Activated CD4-positive, alpha-beta T cell treated with anti-CD3 and anti-CD28 coated beads, Interleukin-2, amount 10 ng/mL, durations not matched to agents 24 days and 14 days (primary cell): ENCODE data around the gene SH2B3. TPM values are rescaled to one million over a fixed set of nuclear protein-coding genes. Genes with fewer than 3 reads are reported as not detected.
"Not testable (repeated sequence)": the region's sequence is repeated elsewhere in the genome, so short reads cannot be mapped to it uniquely, and the experiment has no call there.

Experiments used
- DNase-seq: peaks from one replicate; pipeline ENCODE4 v3.0.0; 2022
- H3K27ac Mint-ChIP-seq: one replicate; pipeline ENCODE4 v1.8.0; 2022; ENCODE audit warnings: mild to moderate bottlenecking, mixed read lengths
- H3K27me3 Mint-ChIP-seq: one replicate; pipeline ENCODE4 v1.8.0; 2022; ENCODE audit warnings: mixed read lengths
- H3K36me3 Mint-ChIP-seq: one replicate; pipeline ENCODE4 v1.8.0; 2022; ENCODE audit warnings: low read depth, mild to moderate bottlenecking, mixed read lengths
- H3K4me1 Mint-ChIP-seq: one replicate; pipeline ENCODE4 v1.8.0; 2021; ENCODE audit warnings: mixed read lengths
- H3K4me3 Mint-ChIP-seq: one replicate; pipeline ENCODE4 v1.8.0; 2022; ENCODE audit warnings: mild to moderate bottlenecking, moderate library complexity, mixed read lengths
- H3K9me3 Mint-ChIP-seq: one replicate; pipeline ENCODE4 v1.8.0; 2021; ENCODE audit warnings: mixed read lengths
- intact Hi-C: fragments of 100-400 bp; cut with micrococcal nuclease; formaldehyde crosslinking; loops from one replicate; pipeline ENCODE4 v1.15.1; 2023
- total RNA-seq: library from RNA; stranded (reverse); gene quantifications from 2 replicates; pipeline ENCODE4 v1.2.3, GENCODE V29; 2022

SH2B3 gene
- total RNA-seq, 1 donor from 2014 or later = 44.1 TPM

GRCh38 chr12:111467857-111468241, 62.1 kb downstream of the SH2B3 start:
- no peaks in the 10 kb centered on the region for H3K27me3 Mint-ChIP-seq
- no peaks in the 10 kb centered on the region for H3K9me3 Mint-ChIP-seq
- H3K36me3 Mint-ChIP-seq = peaks cover 19% of the 10 kb centered on the region
- H3K4me1 Mint-ChIP-seq = peaks cover 2% of the 10 kb centered on the region
- no peak overlapping the region for H3K27ac Mint-ChIP-seq
- intact Hi-C loops = no loop called here
- no peak overlapping the region for H3K4me3 Mint-ChIP-seq
- DNase-seq = no peak

GRCh38 chr12:111469401-111469800, 63.7 kb downstream of the SH2B3 start:
- peaks cover 4% of the 10 kb centered on the region for H3K4me1 Mint-ChIP-seq
- H3K36me3 Mint-ChIP-seq = peaks cover 27% of the 10 kb centered on the region
- H3K4me3 Mint-ChIP-seq = no peak overlapping the region
- no peaks in the 10 kb centered on the region for H3K9me3 Mint-ChIP-seq
- no peak overlapping the region for H3K27ac Mint-ChIP-seq
- DNase-seq = no peak
- H3K27me3 Mint-ChIP-seq = no peaks in the 10 kb centered on the region
- intact Hi-C loops = no loop called here

- intact Hi-C loops = no loop called here
- H3K4me1 Mint-ChIP-seq = peaks cover 4% of the 10 kb centered on the region
- no peaks in the 10 kb centered on the region for H3K27me3 Mint-ChIP-seq
- H3K9me3 Mint-ChIP-seq = no peaks in the 10 kb centered on the region
- no peak overlapping the region for H3K4me3 Mint-ChIP-seq
- peaks cover 32% of the 10 kb centered on the region for H3K36me3 Mint-ChIP-seq
- H3K27ac Mint-ChIP-seq = no peak overlapping the region
- no peak for DNase-seq
Observed at GRCh38 chr12:111471236-111471635, 65.5 kb downstream of the SH2B3 start.

- intact Hi-C loops = loop anchor here (1.0 kb wide), 1 partner anchor 85 kb away; no protein-coding TSS in a partner anchor
- H3K27me3 Mint-ChIP-seq = no peaks in the 10 kb centered on the region
- no peak overlapping the region for H3K4me3 Mint-ChIP-seq
- no peaks in the 10 kb centered on the region for H3K9me3 Mint-ChIP-seq
- H3K27ac Mint-ChIP-seq = no peak overlapping the region
- no peaks in the 10 kb centered on the region for H3K4me1 Mint-ChIP-seq
- DNase-seq = no peak
- peaks cover 33% of the 10 kb centered on the region for H3K36me3 Mint-ChIP-seq
Observed at GRCh38 chr12:111482462-111482861, 76.7 kb downstream of the SH2B3 start.

- Mint-ChIP-seq H3K4me1 (no peaks in the 10 kb centered on the region), H3K9me3 (no peaks in the 10 kb centered on the region), H3K36me3 (peaks cover 33% of the 10 kb centered on the region), H3K27ac (no peak overlapping the region), H3K4me3 (no peak overlapping the region), H3K27me3 (no peaks in the 10 kb centered on the region)
- no peak for DNase-seq
- intact Hi-C loops = no loop called here
Observed at GRCh38 chr12:111488271-111488670, 82.5 kb downstream of the SH2B3 start.

GRCh38 chr12:111488798-111489197, 83.1 kb downstream of the SH2B3 start:
- DNase-seq = no peak
- Mint-ChIP-seq H3K27me3 (no peaks in the 10 kb centered on the region), H3K9me3 (no peaks in the 10 kb centered on the region), H3K27ac (no peak overlapping the region), H3K4me3 (no peak overlapping the region), H3K36me3 (peaks cover 30% of the 10 kb centered on the region), H3K4me1 (no peaks in the 10 kb centered on the region)
- intact Hi-C loops = no loop called here

GRCh38 chr12:111492979-111493378, 87.3 kb downstream of the SH2B3 start:
- intact Hi-C loops, H3K9me3 Mint-ChIP-seq, DNase-seq, H3K4me3 Mint-ChIP-seq, H3K27me3 Mint-ChIP-seq, H3K4me1 Mint-ChIP-seq, H3K27ac Mint-ChIP-seq: not testable (repeated sequence)
- peaks cover 33% of the 10 kb centered on the region for H3K36me3 Mint-ChIP-seq

- Mint-ChIP-seq H3K4me3 (no peak overlapping the region), H3K4me1 (no peaks in the 10 kb centered on the region), H3K9me3 (no peaks in the 10 kb centered on the region), H3K36me3 (peaks cover 38% of the 10 kb centered on the region), H3K27ac (no peak overlapping the region), H3K27me3 (no peaks in the 10 kb centered on the region)
- intact Hi-C loops = no loop called here
- DNase-seq = no peak
Observed at GRCh38 chr12:111494676-111495075, 89.0 kb downstream of the SH2B3 start.

Other genes with a start within 250 kb of the SH2B3 start
- 2.3 and 3.0 TPM in 2 replicates for gene PHETA1, start 36.8 kb upstream of the SH2B3 start, total RNA-seq
- 49.3 and 53.0 TPM in 2 replicates for gene ATXN2, start 193.4 kb downstream of the SH2B3 start, total RNA-seq